Stimulated activated CD8-positive, alpha-beta memory T cell treated with anti-CD3 and anti-CD28 coated beads, Interleukin-15, amount 100 ng/mL, for 24 hours (primary cell): ENCODE data around the gene PTPA.
A peak's percentile ranks its signal among the peaks of the same experiment; 100 is the strongest.
"Not testable (repeated sequence)": the region's sequence is repeated elsewhere in the genome, so short reads cannot be mapped to it uniquely, and the experiment has no call there.

ENCODE experiments used
- DNase-seq: peaks from one replicate; pipeline ENCODE4 v3.0.0-alpha.2; 2020; ENCODE audit warnings: low read depth

The PTPA gene

DNA sequence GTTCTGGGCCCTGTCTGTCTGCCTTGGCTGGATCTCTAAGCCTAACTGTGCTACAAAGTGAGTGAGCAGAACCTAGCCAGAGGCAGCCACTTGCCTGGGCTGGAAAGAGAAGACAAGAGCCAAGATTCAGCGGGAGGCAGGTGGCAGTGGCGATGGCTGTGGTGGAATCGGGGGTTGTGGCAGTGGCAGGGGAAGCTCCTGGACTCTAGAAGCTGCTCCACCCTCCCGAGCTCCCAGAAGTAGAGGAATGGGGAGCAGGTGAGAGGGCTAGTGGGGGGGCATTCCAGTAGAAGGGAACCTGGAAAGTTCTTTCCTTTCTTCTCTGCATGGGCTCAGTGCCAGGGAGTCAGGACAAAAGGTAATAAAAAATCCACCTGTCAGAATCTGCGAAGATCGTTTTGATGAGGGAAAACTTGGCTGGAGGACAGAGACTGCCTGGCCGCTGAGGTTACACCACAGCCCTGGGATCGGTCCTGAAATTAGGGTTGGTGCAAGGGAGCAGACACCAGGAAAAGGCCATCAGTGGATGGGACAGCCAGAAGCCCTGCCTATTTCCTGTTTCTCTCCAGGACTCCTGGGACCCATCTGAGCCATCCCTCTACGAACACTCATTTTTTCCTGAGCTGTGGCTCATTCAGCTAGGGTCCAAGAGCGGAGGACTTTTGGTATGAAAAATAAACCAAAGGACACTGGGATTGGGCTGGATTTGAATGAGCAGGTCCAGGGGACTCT is 2.2 kb upstream of the PTPA start:
- no peak for DNase-seq

DNA sequence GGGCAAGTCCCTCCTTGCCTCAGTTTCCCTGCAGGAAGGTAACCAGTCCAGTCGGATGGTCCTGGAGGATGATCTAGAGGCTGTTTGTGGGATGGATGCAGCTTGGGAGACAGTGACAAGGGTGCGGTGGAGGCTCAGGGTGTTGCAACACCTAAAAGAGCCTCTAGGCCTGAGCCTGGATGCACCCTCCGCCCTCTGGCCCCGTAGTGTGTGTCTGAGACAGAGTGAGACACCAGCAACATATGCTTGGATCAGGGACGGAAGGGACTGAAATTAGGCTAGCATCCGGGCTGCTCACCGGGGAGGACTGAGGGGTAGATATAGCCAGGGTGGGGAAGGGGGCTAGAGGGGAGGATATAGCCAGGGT is 1.7 kb upstream of the PTPA start:
- no peak for DNase-seq

GRCh38 chr9:129109952-129110739 is 1.1 kb upstream of the PTPA start:
- no peak for DNase-seq

DNA sequence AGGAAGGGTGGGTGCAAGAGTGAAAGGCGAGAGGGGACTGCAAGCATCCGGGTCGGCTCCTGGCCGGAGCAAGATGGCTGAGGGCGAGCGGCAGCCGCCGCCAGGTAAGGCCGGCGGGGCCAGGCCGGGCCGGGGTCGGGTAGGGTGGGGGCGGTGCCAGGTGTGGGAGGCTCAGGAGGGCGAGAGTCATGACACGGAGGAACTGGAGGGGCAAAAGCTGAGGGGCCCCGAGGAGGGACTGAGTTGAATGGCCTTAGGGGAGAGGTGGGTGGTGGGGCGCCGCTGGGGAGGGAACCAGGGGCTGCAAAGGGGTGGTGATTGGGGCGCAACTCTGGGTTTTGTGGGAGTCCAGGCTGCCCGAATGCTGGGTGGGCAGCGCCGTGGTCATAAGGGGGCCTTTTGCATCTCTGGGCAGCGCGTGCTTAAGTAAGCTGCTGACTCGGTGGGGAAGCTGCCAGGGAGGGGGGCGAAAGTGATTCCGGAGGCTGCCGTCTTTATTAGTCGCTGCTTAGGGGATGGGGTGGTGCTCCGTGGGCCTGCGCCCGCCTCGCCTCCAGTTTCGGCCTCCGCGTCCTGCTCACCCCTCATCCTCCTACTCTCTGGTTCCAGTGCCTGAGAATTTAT is 425 bp downstream of the PTPA start:
- DNase-seq = no peak

DNA sequence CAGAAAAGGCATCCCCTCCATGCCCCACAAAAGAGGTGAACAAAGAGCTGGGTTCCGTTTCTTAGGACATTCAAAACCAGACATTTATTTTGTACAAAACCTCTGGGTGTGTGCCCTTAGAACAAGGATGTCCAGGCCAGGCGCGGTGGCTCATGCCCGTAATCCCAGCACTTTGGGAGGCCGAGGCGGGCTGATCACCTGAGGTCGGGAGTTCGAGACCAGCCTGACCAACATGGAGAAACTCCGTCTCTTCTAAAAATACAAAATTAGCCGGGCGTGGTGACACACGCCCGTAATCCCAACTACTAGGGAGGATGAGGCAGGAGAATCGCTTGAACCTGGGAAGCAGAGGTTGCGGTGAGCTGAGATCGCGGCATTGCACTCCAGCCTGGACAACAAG is 1.3 kb downstream of the PTPA start:
- not testable (repeated sequence) for DNase-seq

GRCh38 chr9:129113645-129114304 is 2.6 kb downstream of the PTPA start:
- no peak for DNase-seq

DNA sequence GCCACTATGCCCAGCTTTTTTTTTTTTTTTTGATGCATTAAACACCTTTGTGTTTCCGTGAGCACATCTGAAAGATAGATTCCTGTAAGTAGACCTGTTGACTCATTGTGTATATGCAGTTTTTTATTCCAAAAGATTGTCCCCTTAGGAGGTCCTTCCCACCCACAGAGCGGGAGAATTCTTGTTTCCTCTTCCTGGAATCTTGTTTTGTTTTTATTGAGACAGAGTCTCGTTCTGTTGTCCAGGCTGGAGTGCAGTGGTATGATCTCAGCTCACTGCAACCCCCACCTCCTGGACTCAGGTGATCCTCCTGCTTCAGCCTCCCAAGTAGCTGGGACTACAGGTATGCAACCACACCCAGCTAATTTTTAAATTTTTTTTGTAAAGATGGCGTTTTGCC is 7.6 kb downstream of the PTPA start:
- DNase-seq = no peak

DNA sequence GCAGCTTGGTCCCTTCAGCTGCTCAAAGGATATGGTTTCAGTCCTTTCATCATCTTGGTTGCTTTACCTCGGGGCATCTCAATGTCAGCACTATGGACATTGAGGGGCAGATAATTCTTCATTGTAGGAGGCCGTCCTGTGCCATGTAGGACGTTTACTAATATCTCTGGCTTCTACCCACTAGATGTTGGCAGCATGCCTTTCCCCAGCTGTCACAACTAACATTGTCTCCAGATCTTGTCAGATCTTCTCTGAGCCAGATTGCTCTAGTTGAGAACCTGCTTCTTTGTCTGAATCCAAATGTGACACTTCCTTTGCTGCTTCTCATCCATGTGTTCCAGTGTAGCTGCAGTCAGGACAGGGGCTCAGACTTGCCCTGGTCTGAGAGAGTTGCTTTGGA is 10.3 kb downstream of the PTPA start:
- DNase-seq = no peak

GRCh38 chr9:129122133-129122532 is 10.9 kb downstream of the PTPA start:
- DNase-seq = no peak

- DNase-seq = not testable (repeated sequence)
Measured at GRCh38 chr9:129122976-129123375, 11.8 kb downstream of the PTPA start.

DNA sequence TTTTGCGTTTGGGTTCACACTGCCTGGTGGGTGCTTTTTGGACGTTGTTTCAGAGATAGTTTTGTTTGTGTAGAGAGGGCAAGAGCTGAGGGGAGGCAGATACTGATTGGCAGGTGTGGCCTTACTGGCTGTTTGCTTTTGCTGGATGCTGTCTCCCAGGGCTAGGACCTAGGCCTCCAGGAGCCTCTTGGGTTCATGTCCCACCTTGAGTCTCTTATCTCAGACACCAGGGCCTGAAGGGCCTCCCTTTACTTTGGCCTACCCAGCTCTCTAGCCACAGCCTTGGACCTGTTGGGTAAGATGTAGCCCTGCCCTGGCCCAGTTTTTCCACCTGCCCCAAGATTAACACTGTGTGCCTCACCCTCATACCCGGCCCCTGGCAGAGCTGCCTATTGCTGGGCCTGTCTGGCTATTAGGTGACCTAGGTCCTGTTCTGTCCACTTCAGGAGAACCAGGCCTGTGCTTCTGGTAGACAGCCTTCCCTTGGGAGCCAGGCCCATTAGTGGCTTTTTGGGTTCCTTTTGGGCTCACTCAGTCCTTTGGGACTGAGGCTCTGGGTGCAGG is 13.4 kb downstream of the PTPA start:
- no peak for DNase-seq

DNA sequence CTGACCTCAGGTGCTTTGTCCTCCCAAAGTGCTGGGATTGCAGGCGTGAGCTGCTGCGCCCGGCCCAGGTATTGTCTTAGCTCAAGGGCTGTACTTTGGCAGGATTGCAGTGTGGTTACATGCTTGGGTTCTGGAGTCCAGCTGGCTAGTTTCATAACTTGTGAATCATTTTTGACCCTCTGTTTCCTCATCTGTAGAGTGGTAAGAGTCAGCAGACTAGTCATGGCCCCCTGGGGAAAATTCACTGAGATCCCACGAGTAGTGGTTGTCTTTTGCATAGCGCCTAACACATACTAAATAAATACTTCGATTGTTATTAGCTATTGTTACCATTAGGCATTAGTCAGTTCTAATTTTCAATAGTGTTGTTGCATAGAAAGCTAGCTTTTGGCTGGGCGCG is 14.3 kb downstream of the PTPA start:
- no peak for DNase-seq

DNA sequence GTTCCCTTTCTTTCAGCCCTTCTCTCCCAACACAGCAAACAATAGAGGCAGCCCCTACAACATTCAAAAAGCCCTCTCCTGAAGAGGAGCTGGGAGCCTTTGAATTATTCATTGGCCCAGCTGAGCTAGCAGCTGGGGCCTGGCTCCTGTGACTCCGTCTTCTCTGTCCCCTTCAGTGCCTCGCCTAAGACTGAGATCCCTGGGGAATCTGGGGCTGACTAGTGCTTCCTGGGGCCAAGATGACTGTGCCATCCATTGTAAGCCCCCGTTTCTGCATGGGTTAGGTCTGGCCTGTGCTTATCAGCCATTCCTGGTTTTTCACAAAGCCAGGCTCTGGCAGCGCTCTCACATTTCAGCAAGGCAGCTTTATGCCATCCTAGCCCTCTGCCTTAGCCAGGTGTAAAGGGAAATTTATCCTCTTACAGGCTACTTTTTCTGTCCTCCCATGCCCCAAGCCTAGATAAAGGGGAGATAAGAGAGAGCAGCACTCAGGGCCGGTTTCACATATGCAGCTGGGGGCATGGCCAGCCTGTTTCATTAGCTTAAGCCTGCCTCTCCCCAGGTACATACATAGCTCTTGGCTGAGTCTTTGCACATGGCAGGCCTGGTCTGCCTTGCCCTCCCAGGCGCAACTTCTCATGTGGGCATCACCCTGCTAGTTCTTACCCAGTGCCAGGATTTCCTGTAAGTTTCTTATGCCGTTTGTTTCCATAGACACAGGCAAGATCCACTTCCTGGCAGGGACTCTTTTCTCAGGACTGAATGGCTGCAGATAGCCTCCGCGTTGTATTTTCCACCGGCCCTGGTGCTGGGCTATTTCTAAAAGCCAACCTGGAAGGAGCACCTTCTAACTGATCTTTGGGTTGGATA is 15.8 kb downstream of the PTPA start:
- DNase-seq = no peak

- no peak for DNase-seq
Measured at GRCh38 chr9:129128689-129129088, 17.5 kb downstream of the PTPA start.

GRCh38 chr9:129130271-129130670 is 19.1 kb downstream of the PTPA start:
- not testable (repeated sequence) for DNase-seq

- DNase-seq = no peak
Measured at GRCh38 chr9:129130791-129131190, 19.6 kb downstream of the PTPA start.

DNA sequence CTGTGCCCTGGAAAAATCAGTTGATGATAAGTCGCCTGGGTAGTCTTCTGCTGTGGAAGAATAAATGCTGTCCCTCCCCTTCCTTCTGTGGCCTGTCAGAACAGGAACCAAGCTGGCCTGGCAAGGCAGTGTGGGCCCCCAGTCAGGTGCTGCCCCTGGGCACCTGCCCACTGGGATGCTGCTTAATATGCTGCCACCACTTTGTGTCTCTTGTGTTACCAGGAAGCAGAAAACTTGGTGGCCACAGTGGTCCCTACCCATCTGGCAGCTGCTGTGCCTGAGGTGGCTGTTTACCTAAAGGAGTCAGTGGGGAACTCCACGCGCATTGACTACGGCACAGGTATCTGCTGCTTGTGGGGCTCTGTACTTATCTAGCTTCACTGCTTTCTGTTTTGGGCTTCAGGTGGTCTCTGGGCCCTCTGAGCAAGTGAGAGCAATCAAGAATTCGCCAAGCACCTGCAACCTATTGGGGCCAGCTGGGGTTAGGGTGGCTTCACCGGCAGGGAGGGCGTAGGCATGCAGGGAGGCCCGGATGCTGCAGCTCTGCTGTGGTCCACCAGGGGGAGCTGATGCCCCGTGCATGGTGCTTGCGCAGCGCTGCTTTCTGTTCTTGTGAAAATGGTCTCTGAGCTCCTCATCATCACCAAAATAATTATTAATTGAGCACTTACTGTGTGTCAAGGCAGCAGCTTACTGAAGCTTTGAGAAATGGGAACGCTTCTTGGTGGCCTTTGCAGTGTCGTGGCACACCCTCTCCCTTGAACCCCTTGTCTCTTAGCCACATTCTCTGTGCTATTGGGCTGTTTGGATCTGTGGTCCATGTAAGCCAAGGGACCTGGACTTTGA is 20.3 kb downstream of the PTPA start:
- peak; percentile 66 for DNase-seq

DNA sequence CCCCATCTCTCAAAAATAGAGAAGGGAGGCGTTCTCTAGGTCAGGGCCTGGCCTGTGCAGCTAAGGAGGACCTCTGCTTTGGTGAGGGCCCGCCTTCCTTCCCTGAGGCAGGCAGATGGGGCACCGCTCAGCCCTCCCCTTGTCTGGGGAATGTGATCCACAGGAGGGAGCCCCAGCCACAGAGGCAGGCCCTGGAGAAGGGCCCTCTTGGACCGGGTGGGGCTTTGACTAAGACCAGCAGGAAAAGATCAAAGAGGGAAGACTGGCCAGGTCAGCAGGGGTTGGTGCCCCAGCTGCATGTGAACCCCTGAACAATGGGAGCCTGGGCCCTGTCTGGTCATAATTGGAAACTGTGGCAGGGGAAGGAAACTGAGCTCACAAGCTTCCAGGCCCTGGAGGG is 21.9 kb downstream of the PTPA start:
- DNase-seq = no peak

- DNase-seq = no peak
Measured at GRCh38 chr9:129135476-129135875, 24.3 kb downstream of the PTPA start.

DNA sequence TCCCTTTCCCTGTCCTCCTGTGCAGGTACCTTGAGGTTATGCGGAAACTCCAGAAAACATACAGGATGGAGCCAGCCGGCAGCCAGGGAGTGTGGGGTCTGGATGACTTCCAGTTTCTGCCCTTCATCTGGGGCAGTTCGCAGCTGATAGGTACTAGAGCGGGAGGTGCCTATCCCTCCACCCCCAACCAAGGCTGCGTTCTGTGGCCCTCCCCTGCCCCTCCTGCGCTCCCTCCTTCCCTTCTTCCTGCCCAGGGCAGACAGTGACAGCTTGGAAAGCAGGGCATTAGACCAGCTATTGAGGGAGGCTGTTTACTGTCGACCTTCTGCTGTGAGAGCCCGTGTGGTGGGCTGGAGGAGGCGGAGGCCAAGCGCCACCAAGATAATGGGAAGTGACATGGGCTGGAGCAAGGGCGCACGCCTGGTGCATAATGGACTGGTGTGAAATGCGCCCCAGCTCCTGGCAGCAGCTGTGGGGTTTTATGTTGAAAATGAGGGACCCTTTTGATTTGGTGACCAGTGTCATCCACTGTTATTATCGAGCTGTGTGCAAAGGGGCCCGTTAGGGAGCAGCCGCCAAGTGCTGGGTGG is 25.3 kb downstream of the PTPA start:
- no peak for DNase-seq
